Hepatocyte (in vitro differentiated cells): Measurements from ENCODE around the gene DEK.

ENCODE experiments used
- EZH2 ChIP-seq: fragments of 200-600 bp; sonication (generic); IDR thresholded peaks from 2 replicates; pipeline ENCODE4 v1.6.1; 2016; ENCODE audit warnings: antibody characterized with exemption, mild to moderate bottlenecking, borderline replicate concordance
- EZH2phosphoT487 ChIP-seq: fragments of 200-600 bp; sonication (generic); IDR thresholded peaks from one replicate; pipeline ENCODE4 v1.6.1; 2018; ENCODE audit warnings: antibody characterized with exemption, mild to moderate bottlenecking, low read depth, moderate library complexity; ENCODE audit not compliant: unreplicated experiment, severe bottlenecking
- TF ChIP-seq, protein P1 (sequence below): fragments of 200-600 bp; sonication (generic); IDR thresholded peaks from 2 replicates; pipeline ENCODE4 v1.5.1; 2016; ENCODE audit warnings: antibody characterized with exemption, mild to moderate bottlenecking; ENCODE audit not compliant: poor library complexity

DNA sequence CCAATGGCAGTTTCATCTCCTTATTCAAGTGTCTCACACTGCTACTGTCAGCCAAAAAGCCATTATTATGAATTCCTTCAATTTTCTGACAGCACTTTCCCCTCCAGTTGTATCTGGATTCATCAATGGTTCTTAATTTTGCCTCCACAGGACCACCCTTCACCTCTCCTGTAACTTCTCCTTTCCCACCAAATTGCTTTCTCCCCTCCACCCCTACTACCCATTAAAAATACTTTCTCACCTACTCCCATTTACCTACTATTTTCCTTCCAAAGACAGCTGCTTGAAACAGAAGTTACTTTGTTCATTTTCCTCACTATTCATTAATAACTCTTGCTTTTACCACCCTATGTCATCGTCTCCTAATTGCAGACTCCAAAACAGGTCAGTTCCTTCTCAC, 29.8 kb downstream of the DEK start:
- TF ChIP-seq, protein P1, sequence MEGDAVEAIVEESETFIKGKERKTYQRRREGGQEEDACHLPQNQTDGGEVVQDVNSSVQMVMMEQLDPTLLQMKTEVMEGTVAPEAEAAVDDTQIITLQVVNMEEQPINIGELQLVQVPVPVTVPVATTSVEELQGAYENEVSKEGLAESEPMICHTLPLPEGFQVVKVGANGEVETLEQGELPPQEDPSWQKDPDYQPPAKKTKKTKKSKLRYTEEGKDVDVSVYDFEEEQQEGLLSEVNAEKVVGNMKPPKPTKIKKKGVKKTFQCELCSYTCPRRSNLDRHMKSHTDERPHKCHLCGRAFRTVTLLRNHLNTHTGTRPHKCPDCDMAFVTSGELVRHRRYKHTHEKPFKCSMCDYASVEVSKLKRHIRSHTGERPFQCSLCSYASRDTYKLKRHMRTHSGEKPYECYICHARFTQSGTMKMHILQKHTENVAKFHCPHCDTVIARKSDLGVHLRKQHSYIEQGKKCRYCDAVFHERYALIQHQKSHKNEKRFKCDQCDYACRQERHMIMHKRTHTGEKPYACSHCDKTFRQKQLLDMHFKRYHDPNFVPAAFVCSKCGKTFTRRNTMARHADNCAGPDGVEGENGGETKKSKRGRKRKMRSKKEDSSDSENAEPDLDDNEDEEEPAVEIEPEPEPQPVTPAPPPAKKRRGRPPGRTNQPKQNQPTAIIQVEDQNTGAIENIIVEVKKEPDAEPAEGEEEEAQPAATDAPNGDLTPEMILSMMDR, result no peak
- TF ChIP-seq EZH2 (no peak), EZH2phosphoT487 (no peak)
